ENCODE results near the gene MED13. TPM values are rescaled to one million over a fixed set of nuclear protein-coding genes. Genes with fewer than 3 reads are reported as not detected.
"Not testable (repeated sequence)": the region's sequence is repeated elsewhere in the genome, so short reads cannot be mapped to it uniquely, and the experiment has no call there.

MED13 gene
- total RNA-seq, 1 experiment from 2014 or later, result 60.7 TPM

DNA sequence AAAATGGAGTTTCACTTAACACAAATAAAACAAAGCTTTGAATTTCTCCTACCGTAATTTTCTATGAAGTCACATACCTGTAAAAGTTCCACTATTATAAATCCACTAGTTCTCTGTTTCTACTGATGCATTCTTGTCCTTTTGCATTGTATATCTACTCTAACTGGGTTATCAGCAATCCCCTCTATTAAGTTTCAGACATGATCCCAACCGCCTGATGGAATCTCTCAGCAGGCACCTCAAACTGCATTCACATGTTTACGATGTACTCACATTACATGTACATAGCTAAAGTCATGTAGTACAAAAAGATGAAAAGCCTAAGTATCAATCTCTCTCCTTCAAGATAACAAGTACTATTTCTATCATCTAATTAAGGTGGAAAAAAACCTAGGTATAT, 64.9 kb downstream of the MED13 start:
- Histone ChIP-seq H3K79me2 (ENCODE audit: insufficient read depth, low read length) (no peaks in the 10 kb centered on the region; the same call in 1 of the 2 replicates), H3K9me3 (ENCODE audit: control insufficient read depth, low read depth, low read length) (no peaks in the 10 kb centered on the region), H2BK5ac (ENCODE audit: insufficient read length, low read length) (no peak overlapping the region), H3K14ac (ENCODE audit: insufficient read depth, low read length) (no peak overlapping the region), H2BK15ac (ENCODE audit: low read depth, low read length) (no peak overlapping the region), H2BK120ac (ENCODE audit: low read depth, low read length, poor library complexity, severe bottlenecking) (no peak overlapping the region), H3K27me3 (ENCODE audit: insufficient read depth, low read length) (no peaks in the 10 kb centered on the region), H3K56ac (ENCODE audit: insufficient read length, low read depth, low read length) (no peak overlapping the region), H3K18ac (ENCODE audit: insufficient read length, low read depth, low read length) (no peak overlapping the region), H3K4ac (ENCODE audit: low read depth, low read length) (no peak overlapping the region), H3K23ac (ENCODE audit: insufficient read length, low read depth, low read length) (no peak overlapping the region), H2AK5ac (ENCODE audit: insufficient read length, low read length) (no peak overlapping the region), H2BK20ac (ENCODE audit: low read depth, low read length, poor library complexity, severe bottlenecking) (no peak overlapping the region), H3K9ac (ENCODE audit: extremely low read depth, insufficient read length, low read length) (no peak overlapping the region), H3K23me2 (ENCODE audit: insufficient read length, low read depth, low read length, poor library complexity, severe bottlenecking) (no peaks in the 10 kb centered on the region), H3K79me1 (ENCODE audit: insufficient read depth, low read depth, low read length, poor library complexity, severe bottlenecking) (peaks cover 5% of the 10 kb centered on the region), H3T11ph (ENCODE audit: low read length) (no peak overlapping the region), H3K27ac (ENCODE audit: insufficient read length, low read depth, low read length) (no peak overlapping the region), H4K91ac (ENCODE audit: insufficient read length, low read depth, low read length) (no peak overlapping the region), H3K4me2 (ENCODE audit: insufficient read depth, insufficient read length, low read length) (no peak overlapping the region), H3K4me1 (ENCODE audit: insufficient read depth, low read length) (no peaks in the 10 kb centered on the region), H4K8ac (replicated peaks; ENCODE audit: insufficient read length, low read depth, low read length) (no peak overlapping the region), H2AFZ (ENCODE audit: low read length) (no peak overlapping the region), H4K20me1 (ENCODE audit: control insufficient read depth, insufficient read depth, insufficient read length) (no peaks in the 10 kb centered on the region), H4K5ac (ENCODE audit: insufficient read length, low read depth, low read length) (no peak overlapping the region), H2BK12ac (ENCODE audit: insufficient read length, low read depth, low read length) (no peak overlapping the region)
- peaks cover 7 to 24% (median 18%) of the 10 kb centered on the region in 3 experiments; a peak in 6 of 7 replicates for H3K36me3 Mint-ChIP-seq (ENCODE audit: insufficient read depth in 1 of 3, low read depth in 3 of 3)
- TF ChIP-seq, protein P1, sequence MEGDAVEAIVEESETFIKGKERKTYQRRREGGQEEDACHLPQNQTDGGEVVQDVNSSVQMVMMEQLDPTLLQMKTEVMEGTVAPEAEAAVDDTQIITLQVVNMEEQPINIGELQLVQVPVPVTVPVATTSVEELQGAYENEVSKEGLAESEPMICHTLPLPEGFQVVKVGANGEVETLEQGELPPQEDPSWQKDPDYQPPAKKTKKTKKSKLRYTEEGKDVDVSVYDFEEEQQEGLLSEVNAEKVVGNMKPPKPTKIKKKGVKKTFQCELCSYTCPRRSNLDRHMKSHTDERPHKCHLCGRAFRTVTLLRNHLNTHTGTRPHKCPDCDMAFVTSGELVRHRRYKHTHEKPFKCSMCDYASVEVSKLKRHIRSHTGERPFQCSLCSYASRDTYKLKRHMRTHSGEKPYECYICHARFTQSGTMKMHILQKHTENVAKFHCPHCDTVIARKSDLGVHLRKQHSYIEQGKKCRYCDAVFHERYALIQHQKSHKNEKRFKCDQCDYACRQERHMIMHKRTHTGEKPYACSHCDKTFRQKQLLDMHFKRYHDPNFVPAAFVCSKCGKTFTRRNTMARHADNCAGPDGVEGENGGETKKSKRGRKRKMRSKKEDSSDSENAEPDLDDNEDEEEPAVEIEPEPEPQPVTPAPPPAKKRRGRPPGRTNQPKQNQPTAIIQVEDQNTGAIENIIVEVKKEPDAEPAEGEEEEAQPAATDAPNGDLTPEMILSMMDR (conservative IDR thresholded peaks at IDR 0.05), result no peak
- DNase-seq, result no peak
- peak overlapping the region in 1 of 3 experiments; percentile 74; a peak in 1 of 7 replicates for H3K27ac Mint-ChIP-seq
- peaks cover 0 to 3% of the 10 kb centered on the region in 2 experiments; a peak in 1 of 4 replicates for H3K4me1 Mint-ChIP-seq
- H3K27me3 Mint-ChIP-seq (ENCODE audit: low read depth), result no peaks in the 10 kb centered on the region
- no CpG with 5 or more reads among the region's 3 CpGs for WGBS (ENCODE audit: extremely low coverage, insufficient read length, low lambda C conversion rate)
- no peak overlapping the region for H3K4me3 Mint-ChIP-seq
- H3K9me3 Mint-ChIP-seq, result no peaks in the 10 kb centered on the region

DNA sequence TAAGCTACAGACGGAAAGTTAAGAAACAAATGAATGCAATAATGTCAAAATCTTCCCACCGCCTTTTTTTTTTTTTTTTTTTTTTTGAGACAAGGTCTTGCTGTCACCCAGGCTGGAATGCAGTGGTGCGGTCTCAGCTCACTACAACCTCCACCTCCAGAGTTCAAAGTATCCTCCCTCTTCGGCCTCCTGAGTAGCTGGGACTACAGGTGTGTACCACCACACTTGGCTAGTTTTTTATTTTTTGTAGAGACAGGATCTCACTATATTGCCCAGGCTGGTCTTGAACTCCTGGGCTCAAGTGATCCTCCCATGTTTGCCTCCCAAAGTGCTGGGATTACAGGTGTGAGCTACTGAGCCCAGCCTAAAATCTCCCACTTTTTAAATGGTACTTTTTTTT, 66.5 kb downstream of the MED13 start:
- not testable (repeated sequence) for H3K27ac ChIP-seq (ENCODE audit: insufficient read length, low read depth, low read length)
- peaks cover 0 to 27% (median 14%) of the 10 kb centered on the region in 3 experiments; a peak in 5 of 7 replicates for H3K36me3 Mint-ChIP-seq (ENCODE audit: insufficient read depth in 1 of 3, low read depth in 3 of 3)
- WGBS (ENCODE audit: extremely low coverage, insufficient read length, low lambda C conversion rate), result no CpG with 5 or more reads among the region's 4 CpGs

More for the DNA sequence above, 66.5 kb downstream of the MED13 start:
- H3K9me3 ChIP-seq (ENCODE audit: control insufficient read depth, low read depth, low read length); H3K23me2 ChIP-seq (ENCODE audit: insufficient read length, low read depth, low read length, poor library complexity, severe bottlenecking); H3K23ac ChIP-seq (ENCODE audit: insufficient read length, low read depth, low read length); H4K20me1 ChIP-seq (ENCODE audit: control insufficient read depth, insufficient read depth, insufficient read length); H3K27ac Mint-ChIP-seq; H4K8ac ChIP-seq (replicated peaks; ENCODE audit: insufficient read length, low read depth, low read length); H4K91ac ChIP-seq (ENCODE audit: insufficient read length, low read depth, low read length); H3T11ph ChIP-seq (ENCODE audit: low read length); H2BK120ac ChIP-seq (ENCODE audit: low read depth, low read length, poor library complexity, severe bottlenecking); H2BK12ac ChIP-seq (ENCODE audit: insufficient read length, low read depth, low read length); H4K5ac ChIP-seq (ENCODE audit: insufficient read length, low read depth, low read length); H3K14ac ChIP-seq (ENCODE audit: insufficient read depth, low read length); H2AK5ac ChIP-seq (ENCODE audit: insufficient read length, low read length); H3K79me1 ChIP-seq (ENCODE audit: insufficient read depth, low read depth, low read length, poor library complexity, severe bottlenecking); H3K79me2 ChIP-seq (ENCODE audit: insufficient read depth, low read length); H3K27me3 Mint-ChIP-seq (ENCODE audit: low read depth); H3K4ac ChIP-seq (ENCODE audit: low read depth, low read length); H3K9me3 Mint-ChIP-seq; H2BK15ac ChIP-seq (ENCODE audit: low read depth, low read length); H3K4me2 ChIP-seq (ENCODE audit: insufficient read depth, insufficient read length, low read length); DNase-seq; H3K9ac ChIP-seq (ENCODE audit: extremely low read depth, insufficient read length, low read length); H3K4me3 Mint-ChIP-seq; H3K18ac ChIP-seq (ENCODE audit: insufficient read length, low read depth, low read length); H2BK20ac ChIP-seq (ENCODE audit: low read depth, low read length, poor library complexity, severe bottlenecking); H2BK5ac ChIP-seq (ENCODE audit: insufficient read length, low read length); H3K4me1 ChIP-seq (ENCODE audit: insufficient read depth, low read length); H3K56ac ChIP-seq (ENCODE audit: insufficient read length, low read depth, low read length); H3K4me1 Mint-ChIP-seq; H2AFZ ChIP-seq (ENCODE audit: low read length); H3K27me3 ChIP-seq (ENCODE audit: insufficient read depth, low read length): not testable (repeated sequence)

Data from H9 (cell line).